Measurements from ENCODE around the gene SRRM4.

SRRM4 gene, protein sequence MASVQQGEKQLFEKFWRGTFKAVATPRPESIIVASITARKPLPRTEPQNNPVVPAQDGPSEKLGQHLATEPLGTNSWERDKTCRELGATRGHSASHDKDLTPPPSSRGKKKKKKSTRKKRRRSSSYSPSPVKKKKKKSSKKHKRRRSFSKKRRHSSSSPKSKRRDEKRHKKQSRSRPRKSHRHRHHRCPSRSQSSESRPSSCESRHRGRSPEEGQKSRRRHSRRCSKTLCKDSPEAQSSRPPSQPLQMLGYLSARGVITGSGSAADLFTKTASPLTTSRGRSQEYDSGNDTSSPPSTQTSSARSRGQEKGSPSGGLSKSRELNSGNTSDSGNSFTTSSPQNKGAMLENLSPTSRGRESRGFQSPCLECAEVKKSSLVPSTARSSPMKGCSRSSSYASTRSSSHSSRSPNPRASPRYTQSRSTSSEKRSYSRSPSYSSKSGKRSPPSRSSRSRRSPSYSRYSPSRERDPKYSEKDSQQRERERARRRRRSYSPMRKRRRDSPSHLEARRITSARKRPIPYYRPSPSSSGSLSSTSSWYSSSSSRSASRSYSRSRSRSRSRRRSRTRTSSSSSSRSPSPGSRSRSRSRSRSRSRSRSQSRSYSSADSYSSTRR

DNA sequence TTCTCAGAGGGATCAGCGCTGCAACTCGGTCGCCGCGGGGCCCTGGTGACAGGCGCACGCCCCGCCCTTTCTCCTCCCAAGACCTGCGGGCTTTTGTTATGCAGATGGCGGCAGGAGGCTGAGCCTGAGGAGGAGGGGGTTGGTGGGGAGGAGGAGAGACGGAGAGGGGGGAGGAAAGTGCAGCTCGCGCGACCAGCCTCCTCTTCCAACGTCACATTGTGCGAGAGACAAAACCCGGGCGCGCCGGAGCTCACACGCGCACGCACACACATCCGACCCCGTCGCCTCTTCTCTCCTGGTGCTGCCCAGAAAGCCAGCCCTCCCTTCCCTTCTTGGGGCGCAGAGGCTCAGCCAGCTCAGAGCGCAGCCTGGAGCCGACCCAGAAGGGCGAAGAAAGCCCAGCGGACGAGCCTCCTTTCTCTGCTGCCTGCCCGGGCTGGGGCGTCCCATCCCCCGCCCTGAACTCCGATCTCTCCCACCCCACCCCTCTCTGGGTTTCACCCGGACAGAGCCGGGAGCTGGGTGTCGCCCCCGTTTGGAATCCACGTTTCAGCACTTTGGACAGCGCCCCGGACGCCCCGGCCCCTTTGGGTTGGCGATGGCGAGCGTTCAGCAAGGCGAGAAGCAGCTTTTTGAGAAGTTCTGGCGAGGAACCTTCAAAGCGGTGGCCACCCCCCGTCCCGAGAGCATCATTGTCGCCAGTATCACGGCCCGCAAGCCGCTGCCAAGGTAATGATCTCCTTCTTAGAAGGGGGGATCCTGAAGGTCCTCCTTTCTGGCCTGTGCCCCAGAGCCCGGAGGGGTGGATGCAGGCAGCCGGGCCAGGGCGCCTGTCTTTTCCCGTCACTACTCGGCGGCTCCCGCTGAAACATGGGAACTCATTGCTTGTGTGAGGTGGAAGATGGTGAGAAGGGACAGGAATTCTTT is at the start of gene SRRM4:
Gene SRRM4 (plus strand): TSS at position 257 of the 927 bp plus-strand sequence. CDS start 342 bp downstream, at position 599.
- no peak within 1 kb of the TSS for H3K4me3 ChIP-seq (ENCODE audit: low read length)
- DNase-seq (ENCODE audit: low read depth): no peak
- no peak for TF ChIP-seq CTCF (IDR thresholded peaks at IDR 0.05; ENCODE audit: insufficient read depth, low read depth, low read length, missing control alignments)

- no peak for DNase-seq (ENCODE audit: low read depth)
- no peak overlapping the region for H3K4me3 ChIP-seq (ENCODE audit: low read length)
- no peak for TF ChIP-seq CTCF (IDR thresholded peaks at IDR 0.05; ENCODE audit: insufficient read depth, low read depth, low read length, missing control alignments)
Observed at GRCh38 chr12:118946256-118946655, 35.1 kb upstream of the SRRM4 start.

DNA sequence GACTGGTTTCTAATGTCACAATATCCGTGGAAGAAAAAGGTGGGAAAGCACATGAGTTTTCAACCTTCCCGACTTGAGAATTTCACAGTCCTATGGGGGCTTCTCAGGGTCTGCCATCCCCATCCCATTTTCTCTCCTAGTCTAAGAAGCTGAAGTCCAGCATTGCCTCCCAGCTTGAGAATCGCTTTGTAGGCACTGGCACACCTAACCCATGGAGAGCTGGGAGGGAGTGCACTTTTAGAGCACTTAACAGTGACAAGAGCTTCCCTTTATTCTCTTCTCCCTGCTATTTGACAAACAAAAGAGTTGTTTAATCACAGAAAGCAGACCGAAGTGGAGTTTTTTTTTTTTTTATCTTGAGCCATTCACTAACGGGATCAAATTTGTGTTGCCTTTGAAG is 22.8 kb upstream of the SRRM4 start:
- TF ChIP-seq CTCF (IDR thresholded peaks at IDR 0.05; ENCODE audit: insufficient read depth, low read depth, low read length, missing control alignments): no peak
- H3K4me3 ChIP-seq (ENCODE audit: low read length): no peak overlapping the region

DNA sequence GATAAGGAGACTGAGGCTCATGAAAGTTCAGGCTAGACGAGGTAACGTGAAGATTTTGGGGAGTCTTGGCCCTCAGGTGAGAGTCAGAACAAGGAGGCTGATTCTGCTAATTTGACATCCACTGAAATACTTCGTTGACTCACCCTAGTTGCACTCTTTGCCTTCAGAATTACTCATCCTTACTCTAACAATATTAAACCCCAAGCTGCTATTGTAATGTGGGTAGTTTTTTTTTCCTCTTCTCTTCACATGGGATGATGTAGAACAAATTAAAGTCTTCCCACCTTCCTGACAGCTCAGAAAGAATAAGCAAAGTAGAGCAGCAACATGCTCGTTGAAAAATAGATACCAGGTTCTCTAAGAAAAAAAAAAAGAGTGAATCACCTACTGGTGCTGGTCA is 22.0 kb upstream of the SRRM4 start:
- no peak overlapping the region for H3K4me3 ChIP-seq (ENCODE audit: low read length)
- no peak for TF ChIP-seq CTCF (IDR thresholded peaks at IDR 0.05; ENCODE audit: insufficient read depth, low read depth, low read length, missing control alignments)
- DNase-seq (ENCODE audit: low read depth): no peak

More for the DNA sequence above, 22.8 kb upstream of the SRRM4 start:
- no peak for DNase-seq (ENCODE audit: low read depth)

- DNase-seq (ENCODE audit: low read depth): no peak
- TF ChIP-seq CTCF (IDR thresholded peaks at IDR 0.05; ENCODE audit: insufficient read depth, low read depth, low read length, missing control alignments): no peak
- H3K4me3 ChIP-seq (ENCODE audit: low read length): no peak overlapping the region
Observed at GRCh38 chr12:118959985-118960560, 21.3 kb upstream of the SRRM4 start.

DNA sequence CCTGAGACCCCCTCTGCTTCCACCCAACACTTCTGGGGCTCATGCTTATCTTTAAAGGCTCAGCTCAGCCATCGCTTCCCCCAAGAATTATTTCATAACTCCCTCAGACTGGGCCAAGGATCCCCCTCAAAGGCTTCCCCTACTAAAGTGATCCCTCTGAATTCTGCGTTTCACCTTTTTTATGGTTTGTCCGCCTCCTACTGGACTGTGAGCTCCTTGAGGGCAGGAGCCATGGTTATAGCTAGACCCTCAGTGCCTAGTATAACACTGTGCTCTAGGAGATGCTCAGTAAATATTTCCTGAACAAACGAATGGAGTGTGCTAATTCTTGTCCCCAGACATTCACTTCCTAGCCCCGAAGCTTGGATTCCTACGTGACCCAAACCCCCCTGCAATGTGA is 20.5 kb upstream of the SRRM4 start:
- DNase-seq (ENCODE audit: low read depth): no peak
- no peak overlapping the region for H3K4me3 ChIP-seq (ENCODE audit: low read length)
- no peak for TF ChIP-seq CTCF (IDR thresholded peaks at IDR 0.05; ENCODE audit: insufficient read depth, low read depth, low read length, missing control alignments)

Measured in epithelial cell of esophagus (primary cell).